ENCODE measurements around the gene MYBPC1.
"Not testable (repeated sequence)": the region's sequence is repeated elsewhere in the genome, so short reads cannot be mapped to it uniquely, and the experiment has no call there.

Gene MYBPC1, protein sequence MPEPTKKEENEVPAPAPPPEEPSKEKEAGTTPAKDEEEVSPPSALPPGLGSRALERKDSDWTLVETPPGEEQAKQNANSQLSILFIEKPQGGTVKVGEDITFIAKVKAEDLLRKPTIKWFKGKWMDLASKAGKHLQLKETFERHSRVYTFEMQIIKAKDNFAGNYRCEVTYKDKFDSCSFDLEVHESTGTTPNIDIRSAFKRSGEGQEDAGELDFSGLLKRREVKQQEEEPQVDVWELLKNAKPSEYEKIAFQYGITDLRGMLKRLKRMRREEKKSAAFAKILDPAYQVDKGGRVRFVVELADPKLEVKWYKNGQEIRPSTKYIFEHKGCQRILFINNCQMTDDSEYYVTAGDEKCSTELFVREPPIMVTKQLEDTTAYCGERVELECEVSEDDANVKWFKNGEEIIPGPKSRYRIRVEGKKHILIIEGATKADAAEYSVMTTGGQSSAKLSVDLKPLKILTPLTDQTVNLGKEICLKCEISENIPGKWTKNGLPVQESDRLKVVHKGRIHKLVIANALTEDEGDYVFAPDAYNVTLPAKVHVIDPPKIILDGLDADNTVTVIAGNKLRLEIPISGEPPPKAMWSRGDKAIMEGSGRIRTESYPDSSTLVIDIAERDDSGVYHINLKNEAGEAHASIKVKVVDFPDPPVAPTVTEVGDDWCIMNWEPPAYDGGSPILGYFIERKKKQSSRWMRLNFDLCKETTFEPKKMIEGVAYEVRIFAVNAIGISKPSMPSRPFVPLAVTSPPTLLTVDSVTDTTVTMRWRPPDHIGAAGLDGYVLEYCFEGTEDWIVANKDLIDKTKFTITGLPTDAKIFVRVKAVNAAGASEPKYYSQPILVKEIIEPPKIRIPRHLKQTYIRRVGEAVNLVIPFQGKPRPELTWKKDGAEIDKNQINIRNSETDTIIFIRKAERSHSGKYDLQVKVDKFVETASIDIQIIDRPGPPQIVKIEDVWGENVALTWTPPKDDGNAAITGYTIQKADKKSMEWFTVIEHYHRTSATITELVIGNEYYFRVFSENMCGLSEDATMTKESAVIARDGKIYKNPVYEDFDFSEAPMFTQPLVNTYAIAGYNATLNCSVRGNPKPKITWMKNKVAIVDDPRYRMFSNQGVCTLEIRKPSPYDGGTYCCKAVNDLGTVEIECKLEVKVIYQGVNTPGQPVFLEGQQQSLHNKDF

DNA sequence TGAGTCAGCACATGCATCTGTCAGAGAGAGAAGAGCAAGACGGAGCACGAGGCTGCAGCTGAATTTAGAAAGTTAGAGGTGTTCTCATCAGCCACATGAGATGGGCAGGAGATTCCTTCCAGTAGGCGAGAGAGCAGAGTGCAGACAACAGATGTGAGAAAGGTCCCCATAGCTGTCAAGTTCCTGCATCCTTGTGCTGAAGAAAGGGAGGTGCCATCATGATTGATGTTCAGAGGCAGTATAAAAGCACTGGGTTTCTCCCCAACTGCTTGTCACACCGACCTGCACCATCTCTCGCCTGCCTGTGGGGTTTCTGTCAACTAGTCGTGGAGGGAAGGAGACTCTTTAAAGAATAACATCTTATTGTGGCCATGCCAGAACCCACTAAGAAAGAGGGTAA lies at the start of gene MYBPC1:
Gene MYBPC1, plus strand, starts transcription at position 272 of the 400 bp plus-strand sequence. Its CDS starts 100 bp downstream, at position 372.
- intact Hi-C loops (cut with DNase I) = no loop called here
- no peak for DNase-seq

DNA sequence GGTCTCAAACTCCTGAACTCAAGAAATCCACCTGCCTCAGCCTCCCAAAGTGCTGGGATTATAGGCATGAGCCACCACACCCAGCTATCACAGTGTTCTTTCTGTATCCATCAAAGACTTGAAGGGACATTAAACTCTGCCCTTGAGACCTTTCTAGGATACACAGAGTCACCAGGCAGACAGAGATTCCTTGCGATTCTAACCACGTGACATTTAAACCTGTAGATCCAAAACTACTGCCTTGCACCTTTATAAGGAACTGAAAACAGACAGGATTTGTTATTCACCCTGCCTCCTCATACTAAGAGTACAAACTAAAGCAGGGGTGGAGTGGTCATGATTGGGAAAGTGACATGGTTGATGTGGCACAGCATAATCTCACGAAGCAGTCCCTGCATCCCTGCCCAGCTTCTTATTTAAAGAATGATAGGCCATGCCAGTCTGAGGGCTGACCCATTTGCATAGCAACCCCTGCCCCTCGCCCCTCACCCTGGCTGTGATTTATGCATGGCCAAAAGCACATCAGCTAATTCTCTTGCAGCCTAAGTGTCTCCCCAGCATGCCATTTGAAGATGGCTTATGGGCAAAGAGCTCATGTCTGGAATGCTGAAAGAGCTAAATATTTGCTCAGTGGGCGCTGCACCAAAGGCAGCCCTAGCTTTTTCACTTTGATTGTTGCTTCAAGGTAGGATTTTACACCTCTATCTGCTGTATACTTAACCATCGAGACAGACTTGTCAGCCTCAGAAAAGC lies 43.2 kb upstream of the MYBPC1 start:
- DNase-seq = no peak
- intact Hi-C loops (cut with DNase I) = no loop called here

DNA sequence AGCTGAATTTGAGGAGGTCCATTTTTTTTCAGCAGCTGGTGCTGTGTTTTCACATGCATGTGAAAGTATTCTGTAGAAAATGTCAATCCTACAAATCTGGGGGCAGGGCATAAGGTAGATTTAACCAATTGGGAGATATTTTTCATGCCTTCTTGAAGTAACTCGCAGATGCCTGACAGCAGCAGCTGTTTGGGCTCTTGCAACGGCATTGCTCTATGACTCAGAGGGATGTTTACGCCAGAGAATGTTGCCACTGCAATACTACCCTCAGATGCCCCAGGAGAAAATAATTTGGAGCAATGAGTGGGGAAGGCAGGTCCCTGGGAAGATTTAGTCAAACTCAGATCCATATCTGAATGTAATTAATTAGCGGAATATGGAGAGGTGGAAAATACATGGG lies 42.5 kb upstream of the MYBPC1 start:
- DNase-seq = peak in 1 of 10 donors; percentile 13
- intact Hi-C loops (cut with DNase I) = no loop called here

DNA sequence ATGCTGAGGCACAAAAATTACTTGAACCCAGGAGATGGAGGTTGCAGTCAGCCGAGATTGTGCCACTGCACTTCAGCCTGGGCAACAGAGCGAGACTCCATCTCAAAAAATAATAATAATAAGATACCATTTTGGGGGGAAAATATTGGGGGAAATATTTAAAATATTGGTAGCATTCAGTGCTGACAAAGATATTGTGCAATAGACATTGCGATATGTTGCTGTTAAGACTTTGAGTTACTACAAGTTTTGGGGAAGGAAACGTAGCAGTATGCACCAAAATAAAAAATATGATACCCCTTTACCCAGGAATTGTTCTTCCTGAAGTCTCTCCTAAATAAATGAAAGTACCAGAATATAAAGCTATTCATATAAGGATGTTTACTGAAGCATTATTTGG lies 37.7 kb upstream of the MYBPC1 start:
- intact Hi-C loops (cut with DNase I) = no loop called here
- no peak for DNase-seq

DNA sequence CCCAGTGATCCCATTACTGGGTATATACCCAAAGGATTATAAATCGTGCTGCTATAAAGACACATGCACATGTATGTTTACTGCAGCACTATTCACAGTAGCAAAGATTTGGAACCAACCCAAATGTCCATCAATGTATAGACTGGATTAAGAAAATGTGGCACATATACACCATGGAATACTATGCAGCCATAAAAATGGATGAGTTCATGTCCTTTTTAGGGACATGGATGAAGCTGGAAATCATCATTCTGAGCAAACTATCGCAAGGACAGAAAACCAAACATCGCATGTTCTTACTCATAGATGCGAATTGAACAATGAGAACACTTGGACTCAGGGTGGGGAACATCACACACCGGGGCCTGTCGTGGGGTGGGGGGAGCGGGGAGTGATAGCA lies 36.0 kb upstream of the MYBPC1 start:
- intact Hi-C loops (cut with DNase I); DNase-seq: not testable (repeated sequence)

DNA sequence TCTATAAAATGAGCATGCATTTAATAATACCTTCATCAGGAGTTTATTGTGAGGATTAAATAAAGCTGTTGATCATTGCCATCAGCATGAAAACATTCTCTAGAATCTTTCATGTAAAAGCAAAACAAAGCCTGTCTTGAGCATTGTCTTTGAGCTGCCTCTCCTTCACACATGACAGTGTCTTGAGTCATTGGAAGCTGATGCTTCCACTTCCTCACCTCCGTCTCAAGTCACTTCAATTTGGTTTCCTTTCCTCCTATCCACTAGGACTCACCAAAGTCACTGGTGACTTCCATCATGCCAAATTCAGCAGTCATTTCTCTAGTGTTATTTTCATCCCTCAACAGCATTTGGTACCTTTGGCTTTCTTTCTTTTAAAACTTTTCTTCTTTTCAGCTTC lies 31.6 kb upstream of the MYBPC1 start:
- DNase-seq = no peak
- intact Hi-C loops (cut with DNase I) = no loop called here

DNA sequence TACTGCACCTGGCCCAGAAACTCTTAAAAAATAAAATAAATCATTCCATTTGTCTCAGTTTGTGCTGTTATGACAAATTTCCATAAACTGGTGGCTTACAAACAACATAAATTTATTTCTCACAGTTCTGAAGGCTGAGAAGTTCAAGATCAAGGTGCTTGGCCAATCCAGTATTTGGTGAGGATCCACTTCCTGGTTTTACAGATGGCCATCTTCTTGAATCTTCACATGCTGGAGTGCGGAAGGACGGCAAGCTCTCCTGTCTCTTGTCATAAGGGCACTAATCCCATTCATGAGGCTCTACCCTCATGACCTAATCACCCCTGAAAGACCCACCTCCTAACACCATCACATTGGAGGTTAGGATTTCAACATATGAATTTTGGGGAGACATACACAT lies 29.9 kb upstream of the MYBPC1 start:
- DNase-seq = no peak
- intact Hi-C loops (cut with DNase I) = no loop called here

DNA sequence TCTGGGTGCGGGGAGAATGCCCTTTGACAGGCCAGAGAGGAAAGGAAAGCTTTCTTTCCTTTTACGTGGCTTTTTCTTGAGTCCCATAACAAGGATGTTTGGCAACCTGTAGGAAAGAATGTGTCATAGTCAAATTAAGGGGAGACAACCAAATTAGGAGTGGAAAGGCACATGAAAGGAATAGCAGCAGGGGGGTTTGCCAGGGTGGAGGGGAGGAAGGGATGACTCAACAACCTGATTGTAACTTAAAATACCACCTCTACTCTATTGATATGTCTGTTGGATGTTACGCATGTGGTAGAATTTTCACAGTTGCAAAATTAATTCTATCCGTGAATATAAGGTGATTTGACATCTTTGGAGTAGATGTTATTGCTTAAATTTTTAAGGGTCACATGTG lies 28.5 kb upstream of the MYBPC1 start:
- intact Hi-C loops (cut with DNase I) = no loop called here
- no peak for DNase-seq

DNA sequence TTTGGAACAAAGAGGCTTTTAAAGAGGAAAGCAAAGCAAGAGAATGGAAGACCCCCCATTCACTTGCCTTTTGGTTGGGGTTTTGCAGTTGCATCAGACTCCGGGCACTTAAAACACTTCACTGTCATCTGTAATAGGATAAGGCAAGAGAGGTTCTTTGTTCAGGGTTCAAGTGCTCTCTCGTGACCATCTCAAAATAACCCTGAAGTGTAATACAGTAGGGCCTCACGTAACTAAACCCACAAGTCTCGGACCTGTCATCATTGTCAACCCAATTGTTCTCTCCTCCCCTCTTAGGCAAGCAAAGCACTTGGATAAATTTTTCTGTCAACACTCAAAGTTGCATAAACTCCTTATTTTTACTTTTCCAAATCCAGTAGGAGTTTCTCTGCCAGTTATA lies 26.9 kb upstream of the MYBPC1 start:
- intact Hi-C loops (cut with DNase I) = no loop called here
- no peak for DNase-seq

DNA sequence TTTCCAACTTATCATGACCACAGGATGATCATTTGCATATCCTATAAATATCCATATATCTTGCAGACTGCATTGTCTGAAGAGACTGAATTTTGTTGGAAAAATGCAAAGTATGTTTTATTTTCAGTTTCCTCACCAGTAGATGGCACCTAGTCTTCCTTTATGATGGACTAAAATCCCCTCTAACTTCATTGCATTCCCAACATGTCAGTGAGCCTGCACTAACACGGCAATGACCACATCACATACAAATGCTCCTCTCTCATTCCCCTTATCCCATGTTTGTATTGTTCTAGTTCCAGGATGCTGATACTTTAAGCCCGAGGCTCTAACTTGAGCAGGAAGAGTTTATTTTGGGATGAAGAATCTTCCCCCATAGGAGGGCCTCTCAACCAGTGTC lies 24.7 kb upstream of the MYBPC1 start:
- intact Hi-C loops (cut with DNase I) = loop anchor here (10.0 kb wide), 1 partner anchor 195 kb away; no protein-coding TSS in a partner anchor
- no peak for DNase-seq

DNA sequence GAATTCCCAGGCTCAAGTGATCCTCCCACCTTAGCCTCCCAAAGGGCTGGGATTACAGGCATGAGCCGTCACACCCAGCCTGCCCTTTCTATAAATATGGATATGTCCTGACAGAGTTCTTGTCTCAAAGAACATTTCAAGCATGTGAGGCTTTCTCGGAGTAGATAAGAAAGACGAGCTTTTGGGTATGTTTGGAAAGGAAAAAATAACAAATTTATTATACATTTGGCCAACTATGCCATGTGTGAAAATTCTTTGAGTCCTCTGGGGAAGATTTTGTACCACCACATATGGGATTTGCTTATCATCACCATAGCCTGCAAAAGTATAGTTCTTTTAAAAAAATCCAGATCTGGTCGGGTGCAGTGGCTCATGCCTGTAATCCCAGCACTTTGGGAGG lies 23.7 kb upstream of the MYBPC1 start:
- no peak for DNase-seq
- intact Hi-C loops (cut with DNase I) = loop anchor here (10.0 kb wide), 1 partner anchor 194 kb away; no protein-coding TSS in a partner anchor

DNA sequence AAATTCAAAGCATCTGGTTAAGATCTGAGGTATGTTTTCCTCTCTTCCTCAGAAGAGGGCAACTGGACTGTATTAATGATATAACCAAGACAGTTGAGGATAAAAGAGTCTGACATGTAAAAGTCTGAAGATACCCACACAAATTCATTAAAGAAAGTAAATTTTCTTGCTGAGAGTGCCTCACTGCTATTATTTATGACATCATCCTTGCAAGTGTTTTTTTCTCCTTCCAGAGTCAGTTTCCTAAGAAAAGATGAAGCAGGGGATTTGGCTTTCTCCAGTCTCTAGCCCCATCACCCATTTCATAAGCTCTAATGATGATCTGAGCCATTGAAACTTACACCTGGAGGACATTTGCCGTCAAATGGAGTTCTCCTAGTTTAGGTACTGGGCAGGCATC lies 21.0 kb upstream of the MYBPC1 start:
- intact Hi-C loops (cut with DNase I) = loop anchor here (10.0 kb wide), 1 partner anchor 191 kb away; no protein-coding TSS in a partner anchor
- no peak for DNase-seq

DNA sequence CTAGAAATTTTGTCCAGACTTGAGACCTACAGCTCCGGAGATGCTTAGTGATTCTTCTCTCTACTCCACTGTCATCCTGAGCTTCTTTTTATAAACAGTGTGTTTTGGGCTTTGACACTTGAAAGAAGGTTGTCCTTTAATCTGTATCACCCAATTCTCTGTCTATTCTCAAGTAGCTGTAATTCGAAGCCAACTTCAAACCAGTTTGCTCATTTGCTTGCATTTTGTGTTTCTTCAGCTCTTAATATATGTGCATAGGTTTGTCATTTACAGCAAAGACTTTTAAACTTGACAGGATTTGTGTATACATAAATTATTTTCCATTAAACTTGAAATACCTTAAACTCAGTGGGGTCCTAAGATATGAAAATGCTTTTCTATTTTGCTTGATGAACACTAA lies 16.4 kb upstream of the MYBPC1 start:
- no peak for DNase-seq
- intact Hi-C loops (cut with DNase I) = loop anchor here (10.0 kb wide), 1 partner anchor 186 kb away; no protein-coding TSS in a partner anchor

DNA sequence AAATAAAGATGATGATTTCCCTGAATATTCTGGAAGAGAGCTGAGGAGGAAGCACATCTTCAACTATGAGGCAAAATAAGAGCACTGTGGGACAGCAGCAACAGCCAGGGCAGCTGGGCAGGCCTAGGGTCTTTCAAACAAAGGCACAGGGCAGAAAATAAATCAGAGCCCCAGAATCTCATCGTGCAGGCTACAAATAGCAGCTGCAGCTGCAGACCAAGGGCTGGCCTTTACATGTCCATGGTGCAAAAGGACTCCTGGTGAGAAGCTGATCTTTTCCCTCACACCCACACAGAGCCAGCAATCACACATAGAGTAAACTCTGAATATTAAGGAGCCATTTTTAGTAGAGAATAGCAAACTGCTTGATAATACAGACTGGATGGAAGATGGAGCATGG lies 13.6 kb upstream of the MYBPC1 start:
- intact Hi-C loops (cut with DNase I) = no loop called here
- DNase-seq = no peak

DNA sequence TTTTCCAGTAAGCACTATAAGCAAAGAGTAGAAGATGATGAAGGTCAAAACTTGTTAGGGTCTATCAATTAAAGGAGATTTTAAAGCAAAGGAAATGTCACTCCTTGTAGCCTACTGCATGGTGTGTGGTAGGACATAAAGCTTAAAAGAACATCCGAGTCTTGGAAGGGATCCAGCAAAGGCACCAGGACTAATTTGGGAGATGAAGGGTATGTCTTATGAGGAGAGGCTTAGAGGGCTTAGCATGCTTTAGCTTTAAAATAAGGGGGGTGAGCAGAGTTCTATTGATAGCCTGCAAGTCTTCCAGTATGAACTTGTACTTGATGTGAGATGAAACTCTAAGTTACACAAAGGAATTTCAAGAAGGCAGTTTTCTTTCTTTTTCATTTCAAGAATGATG lies 11.8 kb upstream of the MYBPC1 start:
- intact Hi-C loops (cut with DNase I) = no loop called here
- no peak for DNase-seq

DNA sequence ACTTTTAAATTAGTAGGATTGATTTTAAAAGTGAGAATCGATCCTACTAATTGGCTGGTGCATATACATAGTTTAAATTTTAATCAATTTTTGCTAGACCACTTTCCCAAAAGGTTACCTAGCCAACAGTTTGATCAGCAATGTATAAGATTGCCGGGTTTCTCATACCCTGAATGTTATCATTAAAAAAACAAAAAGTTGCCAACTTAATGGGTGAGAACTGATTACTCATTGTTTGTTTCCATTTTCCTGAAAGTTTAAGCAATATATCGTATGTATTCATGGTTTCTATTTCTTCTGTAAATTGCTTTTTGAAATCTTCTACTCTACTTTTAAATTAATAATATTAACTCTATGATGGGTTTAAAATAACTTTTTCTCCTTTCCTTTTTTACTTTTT lies 4.4 kb upstream of the MYBPC1 start:
- no peak for DNase-seq
- intact Hi-C loops (cut with DNase I) = no loop called here

DNA sequence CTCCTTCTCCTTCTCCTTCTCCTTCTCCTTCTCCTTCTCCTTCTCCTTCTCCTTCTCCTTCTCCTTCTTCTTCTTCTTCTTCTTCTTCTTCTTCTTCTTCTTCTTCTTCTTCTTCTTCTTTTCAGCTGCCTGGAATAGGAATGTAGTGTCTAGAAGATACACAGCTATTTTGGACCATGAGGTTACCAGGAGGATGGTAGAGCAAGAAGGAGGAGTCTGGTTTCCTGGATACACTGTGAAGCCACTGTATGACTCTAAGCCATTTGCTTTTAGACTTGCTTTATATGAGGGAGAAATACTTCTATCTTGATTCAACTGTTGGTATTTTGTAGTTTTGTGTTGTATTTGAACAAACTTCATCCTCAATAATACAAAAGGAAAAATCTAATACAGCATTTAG lies 3.0 kb upstream of the MYBPC1 start:
- no peak for DNase-seq
- intact Hi-C loops (cut with DNase I) = no loop called here

DNA sequence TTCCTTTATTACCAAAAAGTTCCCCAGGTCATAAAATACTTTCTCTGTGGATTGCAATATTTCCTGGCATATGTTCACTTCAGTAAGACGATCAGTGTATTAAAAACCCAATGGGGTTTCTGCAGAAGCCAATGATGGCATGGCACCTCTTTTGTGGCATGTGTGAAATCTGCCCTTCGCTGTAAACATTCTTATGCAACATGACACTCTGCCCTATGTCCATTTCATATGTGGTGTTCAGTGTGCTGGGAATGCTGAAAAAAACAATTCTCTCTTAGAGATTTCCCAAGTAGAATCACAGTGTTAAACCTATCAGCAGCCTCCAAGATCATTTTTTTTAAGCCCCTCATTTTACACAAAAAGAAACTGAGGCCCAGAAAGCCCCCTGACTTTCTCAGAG lies 2.3 kb upstream of the MYBPC1 start:
- intact Hi-C loops (cut with DNase I) = no loop called here
- no peak for DNase-seq

DNA sequence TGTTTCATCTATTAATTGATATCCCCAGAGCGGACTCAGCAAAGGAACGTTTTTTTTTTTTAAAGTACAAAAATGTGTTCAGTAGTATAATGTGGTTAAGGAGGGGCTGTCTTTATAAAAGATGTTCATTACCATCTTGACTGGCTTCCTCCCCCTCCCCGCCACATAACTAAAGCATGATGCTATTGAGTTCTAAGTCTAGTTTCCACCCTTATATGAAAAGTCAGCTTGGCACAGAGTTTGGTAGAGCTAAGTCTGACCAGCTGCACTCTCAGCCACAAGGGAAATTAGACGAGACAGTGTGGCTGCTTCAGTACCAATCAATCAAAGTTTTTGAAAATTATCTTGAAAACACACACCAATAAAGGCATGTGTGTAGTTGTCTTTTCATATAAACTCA lies 1.9 kb upstream of the MYBPC1 start:
- DNase-seq = no peak
- intact Hi-C loops (cut with DNase I) = no loop called here

DNA sequence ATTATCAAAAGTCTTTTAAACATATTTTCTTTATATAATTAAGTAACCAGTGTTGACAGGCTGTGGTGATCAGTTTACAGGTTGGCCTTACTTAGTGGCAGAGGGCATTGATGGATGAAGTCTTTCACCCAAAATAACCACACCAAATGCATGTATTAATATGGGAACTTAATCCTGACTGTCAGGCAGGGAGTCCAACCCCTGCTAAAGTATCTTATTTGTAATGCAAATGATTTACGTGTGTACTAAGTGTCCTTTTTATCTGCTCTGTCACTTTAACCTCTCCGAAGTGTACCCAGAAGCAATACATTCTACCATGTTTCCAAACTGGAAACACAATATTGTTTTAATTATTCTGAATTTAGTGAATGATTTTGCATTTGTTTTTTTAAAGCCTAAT lies 1.4 kb downstream of the MYBPC1 start:
- DNase-seq = no peak
- intact Hi-C loops (cut with DNase I) = no loop called here

Measured in posterior cingulate gyrus (tissue), 11 donors.